ENCODE measurements around the gene MAP7D1.

DNA sequence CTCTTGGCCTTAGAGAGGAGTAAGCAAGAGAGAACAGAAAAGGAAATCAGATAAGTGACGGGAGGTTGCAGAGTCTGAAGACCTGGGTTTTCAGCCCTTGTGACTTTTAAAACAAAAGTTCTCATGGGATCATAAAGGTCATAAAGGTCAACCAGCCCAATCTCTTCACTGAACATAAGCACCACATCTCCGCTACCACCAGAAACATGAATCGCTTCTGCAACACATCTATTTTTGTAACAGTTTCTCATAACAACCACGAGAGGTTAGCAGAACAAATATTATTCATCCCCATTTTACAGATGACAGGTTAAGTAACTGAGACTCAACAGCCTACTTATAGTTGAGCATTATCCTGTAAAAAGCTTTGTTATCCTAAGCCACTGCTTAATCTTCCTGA is 12.5 kb upstream of the MAP7D1 start:
- TF ChIP-seq, protein P1, sequence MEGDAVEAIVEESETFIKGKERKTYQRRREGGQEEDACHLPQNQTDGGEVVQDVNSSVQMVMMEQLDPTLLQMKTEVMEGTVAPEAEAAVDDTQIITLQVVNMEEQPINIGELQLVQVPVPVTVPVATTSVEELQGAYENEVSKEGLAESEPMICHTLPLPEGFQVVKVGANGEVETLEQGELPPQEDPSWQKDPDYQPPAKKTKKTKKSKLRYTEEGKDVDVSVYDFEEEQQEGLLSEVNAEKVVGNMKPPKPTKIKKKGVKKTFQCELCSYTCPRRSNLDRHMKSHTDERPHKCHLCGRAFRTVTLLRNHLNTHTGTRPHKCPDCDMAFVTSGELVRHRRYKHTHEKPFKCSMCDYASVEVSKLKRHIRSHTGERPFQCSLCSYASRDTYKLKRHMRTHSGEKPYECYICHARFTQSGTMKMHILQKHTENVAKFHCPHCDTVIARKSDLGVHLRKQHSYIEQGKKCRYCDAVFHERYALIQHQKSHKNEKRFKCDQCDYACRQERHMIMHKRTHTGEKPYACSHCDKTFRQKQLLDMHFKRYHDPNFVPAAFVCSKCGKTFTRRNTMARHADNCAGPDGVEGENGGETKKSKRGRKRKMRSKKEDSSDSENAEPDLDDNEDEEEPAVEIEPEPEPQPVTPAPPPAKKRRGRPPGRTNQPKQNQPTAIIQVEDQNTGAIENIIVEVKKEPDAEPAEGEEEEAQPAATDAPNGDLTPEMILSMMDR (IDR thresholded peaks at IDR 0.05): no peak
- no peak for TF ChIP-seq POLR2A (IDR thresholded peaks at IDR 0.05)
